ENCODE measurements around the gene SLC25A13.

Gene SLC25A13

GRCh38 chr7:96311967-96312366 is 9.9 kb downstream of the SLC25A13 start:
- H3K9me3 ChIP-seq (ENCODE audit: control insufficient read depth, insufficient read depth, low read length) = no peaks in the 10 kb centered on the region
- no peak overlapping the region for H3K4me3 ChIP-seq (ENCODE audit: low read depth, low read length)
- H3K36me3 ChIP-seq (ENCODE audit: control insufficient read depth, insufficient read depth, low read length) = 0 out of 2 replicates have a peak, but pooled peaks cover 3% of the 10 kb centered on the region
- no peaks in the 10 kb centered on the region for H3K27me3 ChIP-seq (ENCODE audit: control insufficient read depth, insufficient read depth, low read length)
- no peak overlapping the region for H3K27ac ChIP-seq (ENCODE audit: low read depth, low read length)
- H3K9ac ChIP-seq (ENCODE audit: low read depth, low read length) = no peak overlapping the region
- peaks cover 41% of the 10 kb centered on the region for H3K4me1 ChIP-seq (ENCODE audit: control insufficient read depth, insufficient read depth, low read length)

- H3K36me3 ChIP-seq (ENCODE audit: control insufficient read depth, insufficient read depth, low read length) = 0 out of 2 replicates have a peak, but pooled peaks cover 3% of the 10 kb centered on the region
- no peak overlapping the region for H3K9ac ChIP-seq (ENCODE audit: low read depth, low read length)
- peaks cover 47% of the 10 kb centered on the region for H3K4me1 ChIP-seq (ENCODE audit: control insufficient read depth, insufficient read depth, low read length)
- no peaks in the 10 kb centered on the region for H3K9me3 ChIP-seq (ENCODE audit: control insufficient read depth, insufficient read depth, low read length)
- no peaks in the 10 kb centered on the region for H3K27me3 ChIP-seq (ENCODE audit: control insufficient read depth, insufficient read depth, low read length)
- no peak overlapping the region for H3K27ac ChIP-seq (ENCODE audit: low read depth, low read length)
- H3K4me3 ChIP-seq (ENCODE audit: low read depth, low read length) = no peak overlapping the region
Measured at GRCh38 chr7:96310110-96310509, 11.8 kb downstream of the SLC25A13 start.

GRCh38 chr7:96308950-96309263 is 13.0 kb downstream of the SLC25A13 start:
- Histone ChIP-seq H3K4me1 (ENCODE audit: control insufficient read depth, insufficient read depth, low read length) (peaks cover 38% of the 10 kb centered on the region), H3K27ac (ENCODE audit: low read depth, low read length) (peak overlapping the region; percentile 66), H3K4me3 (ENCODE audit: low read depth, low read length) (no peak overlapping the region), H3K36me3 (ENCODE audit: control insufficient read depth, insufficient read depth, low read length) (0 out of 2 replicates have a peak, but pooled peaks cover 3% of the 10 kb centered on the region), H3K27me3 (ENCODE audit: control insufficient read depth, insufficient read depth, low read length) (no peaks in the 10 kb centered on the region), H3K9ac (ENCODE audit: low read depth, low read length) (no peak overlapping the region), H3K9me3 (ENCODE audit: control insufficient read depth, insufficient read depth, low read length) (no peaks in the 10 kb centered on the region)

GRCh38 chr7:96308253-96308949 is 13.5 kb downstream of the SLC25A13 start:
- Histone ChIP-seq H3K27ac (ENCODE audit: low read depth, low read length) (peak overlapping the region; percentile 66), H3K27me3 (ENCODE audit: control insufficient read depth, insufficient read depth, low read length) (no peaks in the 10 kb centered on the region), H3K4me1 (ENCODE audit: control insufficient read depth, insufficient read depth, low read length) (peaks cover 43% of the 10 kb centered on the region), H3K9me3 (ENCODE audit: control insufficient read depth, insufficient read depth, low read length) (no peaks in the 10 kb centered on the region), H3K9ac (ENCODE audit: low read depth, low read length) (no peak overlapping the region), H3K36me3 (ENCODE audit: control insufficient read depth, insufficient read depth, low read length) (0 out of 2 replicates have a peak, but pooled peaks cover 3% of the 10 kb centered on the region), H3K4me3 (ENCODE audit: low read depth, low read length) (no peak overlapping the region)

GRCh38 chr7:96306385-96307125 is 15.3 kb downstream of the SLC25A13 start:
- Histone ChIP-seq H3K4me1 (ENCODE audit: control insufficient read depth, insufficient read depth, low read length) (peaks cover 43% of the 10 kb centered on the region), H3K9ac (ENCODE audit: low read depth, low read length) (no peak overlapping the region), H3K27me3 (ENCODE audit: control insufficient read depth, insufficient read depth, low read length) (no peaks in the 10 kb centered on the region), H3K4me3 (ENCODE audit: low read depth, low read length) (no peak overlapping the region), H3K9me3 (ENCODE audit: control insufficient read depth, insufficient read depth, low read length) (no peaks in the 10 kb centered on the region), H3K27ac (ENCODE audit: low read depth, low read length) (no peak overlapping the region), H3K36me3 (ENCODE audit: control insufficient read depth, insufficient read depth, low read length) (no peaks in the 10 kb centered on the region)

GRCh38 chr7:96305915-96306314 is 16.0 kb downstream of the SLC25A13 start:
- Histone ChIP-seq H3K27ac (ENCODE audit: low read depth, low read length) (no peak overlapping the region), H3K36me3 (ENCODE audit: control insufficient read depth, insufficient read depth, low read length) (no peaks in the 10 kb centered on the region), H3K4me1 (ENCODE audit: control insufficient read depth, insufficient read depth, low read length) (peaks cover 42% of the 10 kb centered on the region), H3K4me3 (ENCODE audit: low read depth, low read length) (no peak overlapping the region), H3K9me3 (ENCODE audit: control insufficient read depth, insufficient read depth, low read length) (no peaks in the 10 kb centered on the region), H3K9ac (ENCODE audit: low read depth, low read length) (no peak overlapping the region), H3K27me3 (ENCODE audit: control insufficient read depth, insufficient read depth, low read length) (no peaks in the 10 kb centered on the region)

- H3K36me3 ChIP-seq (ENCODE audit: control insufficient read depth, insufficient read depth, low read length) = no peaks in the 10 kb centered on the region
- H3K9ac ChIP-seq (ENCODE audit: low read depth, low read length) = no peak overlapping the region
- H3K4me3 ChIP-seq (ENCODE audit: low read depth, low read length) = no peak overlapping the region
- peaks cover 33% of the 10 kb centered on the region for H3K4me1 ChIP-seq (ENCODE audit: control insufficient read depth, insufficient read depth, low read length)
- H3K27me3 ChIP-seq (ENCODE audit: control insufficient read depth, insufficient read depth, low read length) = no peaks in the 10 kb centered on the region
- H3K9me3 ChIP-seq (ENCODE audit: control insufficient read depth, insufficient read depth, low read length) = no peaks in the 10 kb centered on the region
- H3K27ac ChIP-seq (ENCODE audit: low read depth, low read length) = no peak overlapping the region
Measured at GRCh38 chr7:96304573-96304972, 17.3 kb downstream of the SLC25A13 start.

- H3K9ac ChIP-seq (ENCODE audit: low read depth, low read length) = no peak overlapping the region
- peaks cover 26% of the 10 kb centered on the region for H3K4me1 ChIP-seq (ENCODE audit: control insufficient read depth, insufficient read depth, low read length)
- peak overlapping the region; percentile 26 for H3K27ac ChIP-seq (ENCODE audit: low read depth, low read length)
- H3K27me3 ChIP-seq (ENCODE audit: control insufficient read depth, insufficient read depth, low read length) = no peaks in the 10 kb centered on the region
- no peak overlapping the region for H3K4me3 ChIP-seq (ENCODE audit: low read depth, low read length)
- H3K9me3 ChIP-seq (ENCODE audit: control insufficient read depth, insufficient read depth, low read length) = no peaks in the 10 kb centered on the region
- H3K36me3 ChIP-seq (ENCODE audit: control insufficient read depth, insufficient read depth, low read length) = no peaks in the 10 kb centered on the region
Measured at GRCh38 chr7:96303686-96304443, 18.0 kb downstream of the SLC25A13 start.

- Histone ChIP-seq H3K9me3 (ENCODE audit: control insufficient read depth, insufficient read depth, low read length) (no peaks in the 10 kb centered on the region), H3K27me3 (ENCODE audit: control insufficient read depth, insufficient read depth, low read length) (no peaks in the 10 kb centered on the region), H3K27ac (ENCODE audit: low read depth, low read length) (peak overlapping the region; percentile 26), H3K9ac (ENCODE audit: low read depth, low read length) (no peak overlapping the region), H3K36me3 (ENCODE audit: control insufficient read depth, insufficient read depth, low read length) (no peaks in the 10 kb centered on the region), H3K4me3 (ENCODE audit: low read depth, low read length) (no peak overlapping the region), H3K4me1 (ENCODE audit: control insufficient read depth, insufficient read depth, low read length) (peaks cover 19% of the 10 kb centered on the region)
Measured at GRCh38 chr7:96303105-96303685, 18.7 kb downstream of the SLC25A13 start.

- H3K4me3 ChIP-seq (ENCODE audit: low read depth, low read length) = no peak overlapping the region
- H3K27me3 ChIP-seq (ENCODE audit: control insufficient read depth, insufficient read depth, low read length) = no peaks in the 10 kb centered on the region
- no peak overlapping the region for H3K9ac ChIP-seq (ENCODE audit: low read depth, low read length)
- H3K9me3 ChIP-seq (ENCODE audit: control insufficient read depth, insufficient read depth, low read length) = no peaks in the 10 kb centered on the region
- H3K36me3 ChIP-seq (ENCODE audit: control insufficient read depth, insufficient read depth, low read length) = peaks cover 3% of the 10 kb centered on the region
- no peak overlapping the region for H3K27ac ChIP-seq (ENCODE audit: low read depth, low read length)
- H3K4me1 ChIP-seq (ENCODE audit: control insufficient read depth, insufficient read depth, low read length) = 0 out of 2 replicates have a peak, but pooled peaks cover 9% of the 10 kb centered on the region
Measured at GRCh38 chr7:96300986-96301385, 20.9 kb downstream of the SLC25A13 start.

Measured in HUES48 (cell line).